Measurements from ENCODE around the gene ZSCAN5A. TPM values are rescaled to one million over a fixed set of nuclear protein-coding genes. Genes with fewer than 3 reads are reported as not detected.
A peak's percentile ranks its signal among the peaks of the same experiment; 100 is the strongest.
"Not testable (repeated sequence)": the region's sequence is repeated elsewhere in the genome, so short reads cannot be mapped to it uniquely, and the experiment has no call there.

ZSCAN5A gene
- total RNA-seq, 1 donor from 2014 or later, result 10.3 TPM

GRCh38 chr19:56309511-56310185 lies 5.0 kb downstream of the ZSCAN5A start:
- H3K9me3 Mint-ChIP-seq, result peaks cover 4% of the 10 kb centered on the region
- peaks cover 14% of the 10 kb centered on the region for H3K4me1 Mint-ChIP-seq (ENCODE audit: low read depth)
- DNase-seq (ENCODE audit: low spot score), result peak; percentile 57
- H3K4me3 Mint-ChIP-seq (ENCODE audit: low read depth), result no peak overlapping the region
- H3K36me3 Mint-ChIP-seq (ENCODE audit: low read depth), result peaks cover 29% of the 10 kb centered on the region
- H3K27me3 Mint-ChIP-seq (ENCODE audit: low read depth), result no peaks in the 10 kb centered on the region
- H3K27ac Mint-ChIP-seq, result no peak overlapping the region
- intact Hi-C loops (cut with micrococcal nuclease), result loop anchor here (10.0 kb wide), 2 partner anchors 95 to 655 kb away; partner anchors contain the start of genes U2AF2 and ZNF583

GRCh38 chr19:56308792-56309191 lies 5.8 kb downstream of the ZSCAN5A start:
- Mint-ChIP-seq H3K9me3 (peaks cover 4% of the 10 kb centered on the region), H3K4me1 (ENCODE audit: low read depth) (peaks cover 14% of the 10 kb centered on the region), H3K36me3 (ENCODE audit: low read depth) (peaks cover 29% of the 10 kb centered on the region), H3K27me3 (ENCODE audit: low read depth) (no peaks in the 10 kb centered on the region), H3K4me3 (ENCODE audit: low read depth) (no peak overlapping the region), H3K27ac (no peak overlapping the region)
- intact Hi-C loops (cut with micrococcal nuclease), result no loop called here
- no peak for DNase-seq (ENCODE audit: low spot score)

GRCh38 chr19:56307062-56307461 lies 7.6 kb downstream of the ZSCAN5A start:
- DNase-seq (ENCODE audit: low spot score); H3K27me3 Mint-ChIP-seq (ENCODE audit: low read depth); H3K4me3 Mint-ChIP-seq (ENCODE audit: low read depth); H3K27ac Mint-ChIP-seq; H3K9me3 Mint-ChIP-seq; intact Hi-C loops (cut with micrococcal nuclease); H3K4me1 Mint-ChIP-seq (ENCODE audit: low read depth): not testable (repeated sequence)
- H3K36me3 Mint-ChIP-seq (ENCODE audit: low read depth), result peaks cover 22% of the 10 kb centered on the region

GRCh38 chr19:56306016-56306415 lies 8.6 kb downstream of the ZSCAN5A start:
- Mint-ChIP-seq H3K4me1 (ENCODE audit: low read depth) (peaks cover 9% of the 10 kb centered on the region), H3K27me3 (ENCODE audit: low read depth) (no peaks in the 10 kb centered on the region), H3K36me3 (ENCODE audit: low read depth) (peaks cover 21% of the 10 kb centered on the region), H3K9me3 (no peaks in the 10 kb centered on the region), H3K4me3 (ENCODE audit: low read depth) (no peak overlapping the region), H3K27ac (no peak overlapping the region)
- DNase-seq (ENCODE audit: low spot score), result no peak
- intact Hi-C loops (cut with micrococcal nuclease), result no loop called here

- H3K27ac Mint-ChIP-seq, result no peak overlapping the region
- DNase-seq (ENCODE audit: low spot score), result no peak
- H3K9me3 Mint-ChIP-seq, result no peaks in the 10 kb centered on the region
- H3K36me3 Mint-ChIP-seq (ENCODE audit: low read depth), result peaks cover 16% of the 10 kb centered on the region
- H3K4me3 Mint-ChIP-seq (ENCODE audit: low read depth), result no peak overlapping the region
- H3K27me3 Mint-ChIP-seq (ENCODE audit: low read depth), result no peaks in the 10 kb centered on the region
- intact Hi-C loops (cut with micrococcal nuclease), result no loop called here
- H3K4me1 Mint-ChIP-seq (ENCODE audit: low read depth), result peaks cover 9% of the 10 kb centered on the region
Observed at GRCh38 chr19:56304243-56304642, 10.4 kb downstream of the ZSCAN5A start.

GRCh38 chr19:56301886-56302620 lies 12.6 kb downstream of the ZSCAN5A start:
- peaks cover 9% of the 10 kb centered on the region for H3K36me3 Mint-ChIP-seq (ENCODE audit: low read depth)
- H3K9me3 Mint-ChIP-seq, result no peaks in the 10 kb centered on the region
- no peaks in the 10 kb centered on the region for H3K27me3 Mint-ChIP-seq (ENCODE audit: low read depth)
- peak overlapping the region; percentile 38 for H3K4me3 Mint-ChIP-seq (ENCODE audit: low read depth)
- intact Hi-C loops (cut with micrococcal nuclease), result no loop called here
- H3K27ac Mint-ChIP-seq, result peak overlapping the region; percentile 72
- H3K4me1 Mint-ChIP-seq (ENCODE audit: low read depth), result peaks cover 9% of the 10 kb centered on the region
- DNase-seq (ENCODE audit: low spot score), result no peak

GRCh38 chr19:56301155-56301554 lies 13.5 kb downstream of the ZSCAN5A start:
- Mint-ChIP-seq H3K27me3 (ENCODE audit: low read depth) (no peaks in the 10 kb centered on the region), H3K4me3 (ENCODE audit: low read depth) (no peak overlapping the region), H3K27ac (no peak overlapping the region), H3K9me3 (no peaks in the 10 kb centered on the region), H3K36me3 (ENCODE audit: low read depth) (peaks cover 9% of the 10 kb centered on the region), H3K4me1 (ENCODE audit: low read depth) (peaks cover 9% of the 10 kb centered on the region)
- DNase-seq (ENCODE audit: low spot score), result no peak
- intact Hi-C loops (cut with micrococcal nuclease), result no loop called here

GRCh38 chr19:56299688-56300087 lies 15.0 kb downstream of the ZSCAN5A start:
- DNase-seq (ENCODE audit: low spot score), result no peak
- no peak overlapping the region for H3K4me3 Mint-ChIP-seq (ENCODE audit: low read depth)
- peaks cover 9% of the 10 kb centered on the region for H3K36me3 Mint-ChIP-seq (ENCODE audit: low read depth)
- no peaks in the 10 kb centered on the region for H3K9me3 Mint-ChIP-seq
- H3K4me1 Mint-ChIP-seq (ENCODE audit: low read depth), result peaks cover 9% of the 10 kb centered on the region
- H3K27me3 Mint-ChIP-seq (ENCODE audit: low read depth), result no peaks in the 10 kb centered on the region
- intact Hi-C loops (cut with micrococcal nuclease), result no loop called here
- no peak overlapping the region for H3K27ac Mint-ChIP-seq

- Mint-ChIP-seq H3K9me3 (peaks cover 7% of the 10 kb centered on the region), H3K27ac (no peak overlapping the region), H3K4me3 (ENCODE audit: low read depth) (no peak overlapping the region), H3K27me3 (ENCODE audit: low read depth) (no peaks in the 10 kb centered on the region), H3K4me1 (ENCODE audit: low read depth) (peaks cover 7% of the 10 kb centered on the region), H3K36me3 (ENCODE audit: low read depth) (peaks cover 11% of the 10 kb centered on the region)
- DNase-seq (ENCODE audit: low spot score), result no peak
- intact Hi-C loops (cut with micrococcal nuclease), result no loop called here
Observed at GRCh38 chr19:56297010-56297409, 17.6 kb downstream of the ZSCAN5A start.

GRCh38 chr19:56295531-56296455 lies 18.8 kb downstream of the ZSCAN5A start:
- H3K36me3 Mint-ChIP-seq (ENCODE audit: low read depth), result peaks cover 6% of the 10 kb centered on the region
- peaks cover 7% of the 10 kb centered on the region for H3K9me3 Mint-ChIP-seq
- H3K27ac Mint-ChIP-seq, result no peak overlapping the region
- intact Hi-C loops (cut with micrococcal nuclease), result no loop called here
- H3K27me3 Mint-ChIP-seq (ENCODE audit: low read depth), result no peaks in the 10 kb centered on the region
- no peak overlapping the region for H3K4me3 Mint-ChIP-seq (ENCODE audit: low read depth)
- no peak for DNase-seq (ENCODE audit: low spot score)
- no peaks in the 10 kb centered on the region for H3K4me1 Mint-ChIP-seq (ENCODE audit: low read depth)

GRCh38 chr19:56294549-56294948 lies 20.1 kb downstream of the ZSCAN5A start:
- no peak overlapping the region for H3K27ac Mint-ChIP-seq
- no peaks in the 10 kb centered on the region for H3K27me3 Mint-ChIP-seq (ENCODE audit: low read depth)
- no peaks in the 10 kb centered on the region for H3K4me1 Mint-ChIP-seq (ENCODE audit: low read depth)
- no peak for DNase-seq (ENCODE audit: low spot score)
- intact Hi-C loops (cut with micrococcal nuclease), result no loop called here
- no peak overlapping the region for H3K4me3 Mint-ChIP-seq (ENCODE audit: low read depth)
- peaks cover 6% of the 10 kb centered on the region for H3K36me3 Mint-ChIP-seq (ENCODE audit: low read depth)
- H3K9me3 Mint-ChIP-seq, result peaks cover 7% of the 10 kb centered on the region

- intact Hi-C loops (cut with micrococcal nuclease), result no loop called here
- no peak overlapping the region for H3K4me3 Mint-ChIP-seq (ENCODE audit: low read depth)
Observed at GRCh38 chr19:56291867-56292266, 22.8 kb downstream of the ZSCAN5A start.

More at GRCh38 chr19:56291867-56292266, 22.8 kb downstream of the ZSCAN5A start:
- Mint-ChIP-seq H3K27me3 (ENCODE audit: low read depth) (no peaks in the 10 kb centered on the region), H3K27ac (no peak overlapping the region), H3K4me1 (ENCODE audit: low read depth) (no peaks in the 10 kb centered on the region), H3K36me3 (ENCODE audit: low read depth) (peaks cover 6% of the 10 kb centered on the region), H3K9me3 (peaks cover 7% of the 10 kb centered on the region)
- no peak for DNase-seq (ENCODE audit: low spot score)
